Measurements from ENCODE around the gene CELF1.

Gene CELF1

GRCh38 chr11:47483457-47483856, 69.5 kb downstream of the CELF1 start:
- DNase-seq (ENCODE audit: low read depth): no peak

DNA sequence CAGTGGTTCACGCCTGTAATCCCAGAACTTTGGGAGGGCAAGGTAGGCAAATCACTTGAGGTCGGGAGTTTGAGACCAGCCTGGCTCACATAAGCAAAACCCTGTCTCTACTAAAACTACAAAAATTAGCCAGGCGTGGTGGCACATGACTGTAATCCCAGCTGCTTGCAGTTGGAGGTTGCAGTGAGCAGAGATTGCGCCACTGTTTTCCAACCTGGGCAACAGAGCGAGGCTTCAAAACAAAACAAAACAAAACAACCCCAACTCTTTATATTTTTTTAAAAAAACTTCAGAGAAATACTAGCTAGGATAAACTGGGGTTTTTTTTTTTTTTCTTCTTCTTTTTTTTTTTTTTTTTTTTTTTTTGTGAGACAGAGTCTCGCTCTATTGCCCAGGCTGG, 72.2 kb downstream of the CELF1 start:
- no peak for DNase-seq (ENCODE audit: low read depth)

DNA sequence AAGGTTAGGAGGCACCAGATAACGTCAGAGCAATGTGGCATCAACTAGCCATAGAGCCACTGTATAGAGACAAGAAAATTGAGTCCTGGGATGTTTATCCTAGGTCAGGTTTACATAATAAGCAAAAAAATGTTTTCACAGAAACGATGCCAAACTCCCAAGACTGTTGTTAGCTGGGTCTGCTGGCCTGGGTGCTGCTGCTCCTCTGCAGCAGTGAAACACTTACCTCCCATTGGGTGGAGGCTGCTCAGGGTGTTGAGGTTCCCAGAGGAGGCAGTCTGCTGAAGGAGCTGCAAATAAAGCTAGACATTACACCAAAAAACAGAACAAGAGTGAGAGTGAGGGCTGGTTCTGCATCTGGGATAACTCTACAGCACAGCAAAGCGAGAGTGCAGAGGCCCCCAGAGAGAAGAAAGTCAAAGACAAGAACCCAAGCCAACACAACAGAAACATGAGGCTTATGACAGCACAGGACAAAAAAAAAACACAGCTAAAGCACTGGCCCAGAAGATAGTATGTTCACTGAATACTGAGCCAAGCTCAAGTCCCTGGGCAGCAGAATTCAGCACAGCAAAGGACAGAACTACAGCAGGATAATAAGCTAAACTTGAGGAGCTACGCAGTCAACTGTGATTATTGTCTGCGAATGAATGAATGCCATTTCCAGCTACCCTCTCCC, 74.1 kb downstream of the CELF1 start:
- no peak for DNase-seq (ENCODE audit: low read depth)

GRCh38 chr11:47477753-47478152, 75.2 kb downstream of the CELF1 start:
- DNase-seq (ENCODE audit: low read depth): no peak

GRCh38 chr11:47477323-47477722, 75.6 kb downstream of the CELF1 start:
- DNase-seq (ENCODE audit: low read depth): no peak

DNA sequence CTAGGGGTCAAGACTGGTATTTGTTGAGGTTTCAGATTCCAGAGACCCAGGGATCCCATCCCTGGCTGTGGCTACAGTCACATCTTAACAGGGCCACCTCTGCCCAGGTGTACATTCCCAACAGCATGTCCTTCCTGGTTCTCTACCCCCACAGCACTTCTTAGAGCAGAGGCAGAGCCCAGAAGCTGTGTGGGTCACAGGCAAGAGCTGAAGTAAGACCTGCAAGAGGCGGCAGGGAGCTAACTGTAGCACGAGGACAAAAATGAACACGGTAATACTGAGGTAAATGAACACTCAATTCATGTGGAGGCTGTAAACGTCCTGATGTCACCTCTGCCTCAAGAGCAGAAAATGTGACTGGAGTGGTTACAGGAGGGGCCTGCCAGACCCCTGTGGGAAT, 82.3 kb downstream of the CELF1 start:
- no peak for DNase-seq (ENCODE audit: low read depth)

- no peak for DNase-seq (ENCODE audit: low read depth)
Measured at GRCh38 chr11:47469361-47470179, 83.4 kb downstream of the CELF1 start.

DNA sequence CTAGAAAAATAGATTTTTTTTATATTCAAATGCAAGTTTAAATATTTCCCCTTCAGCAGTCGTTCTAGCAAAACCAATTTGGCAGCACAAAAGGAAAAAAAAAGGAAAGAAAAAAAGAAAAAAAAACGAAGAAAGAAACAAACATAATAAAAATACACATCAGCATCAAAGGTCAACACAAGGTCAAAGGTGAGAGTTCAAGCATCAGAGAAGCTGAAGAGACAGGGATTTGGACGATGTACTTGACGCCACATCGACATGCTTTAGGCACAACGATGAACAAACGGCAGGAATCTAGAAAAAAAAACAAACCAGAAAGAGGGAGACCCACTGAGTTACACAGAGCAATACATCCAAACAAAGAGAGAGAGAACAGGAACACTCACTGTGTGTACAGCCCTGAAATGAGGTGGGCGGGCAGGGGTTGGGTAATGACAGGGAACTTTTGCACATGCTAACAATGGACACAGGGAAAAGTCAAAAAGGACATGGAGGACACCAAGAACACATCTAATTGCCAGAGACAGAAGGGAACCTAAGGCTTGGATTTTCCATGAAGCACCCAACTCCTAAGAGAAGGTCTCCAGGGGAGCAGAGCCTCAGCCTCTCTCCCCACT, 84.2 kb downstream of the CELF1 start:
- no peak for DNase-seq (ENCODE audit: low read depth)

DNA sequence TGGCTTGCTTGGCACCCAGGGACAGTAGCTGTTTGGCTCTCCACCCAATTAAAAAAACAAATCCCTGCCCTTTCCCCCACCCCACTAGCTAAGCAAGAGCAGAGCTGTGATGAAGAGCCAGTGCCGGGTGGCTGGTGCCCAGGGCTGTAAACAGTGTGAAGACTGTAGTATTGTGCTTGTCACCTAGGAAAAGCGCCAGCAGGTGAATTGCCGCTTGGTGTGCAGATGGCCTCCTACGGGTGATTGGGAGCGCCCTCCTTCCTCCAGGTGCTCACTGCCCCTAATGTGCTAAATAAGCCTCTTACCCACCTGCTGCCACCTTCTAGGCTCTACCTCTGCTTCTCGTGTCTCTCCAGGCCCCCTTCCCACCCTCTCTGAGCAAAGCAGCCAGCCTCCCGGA, 85.6 kb downstream of the CELF1 start:
- DNase-seq (ENCODE audit: low read depth): no peak

DNA sequence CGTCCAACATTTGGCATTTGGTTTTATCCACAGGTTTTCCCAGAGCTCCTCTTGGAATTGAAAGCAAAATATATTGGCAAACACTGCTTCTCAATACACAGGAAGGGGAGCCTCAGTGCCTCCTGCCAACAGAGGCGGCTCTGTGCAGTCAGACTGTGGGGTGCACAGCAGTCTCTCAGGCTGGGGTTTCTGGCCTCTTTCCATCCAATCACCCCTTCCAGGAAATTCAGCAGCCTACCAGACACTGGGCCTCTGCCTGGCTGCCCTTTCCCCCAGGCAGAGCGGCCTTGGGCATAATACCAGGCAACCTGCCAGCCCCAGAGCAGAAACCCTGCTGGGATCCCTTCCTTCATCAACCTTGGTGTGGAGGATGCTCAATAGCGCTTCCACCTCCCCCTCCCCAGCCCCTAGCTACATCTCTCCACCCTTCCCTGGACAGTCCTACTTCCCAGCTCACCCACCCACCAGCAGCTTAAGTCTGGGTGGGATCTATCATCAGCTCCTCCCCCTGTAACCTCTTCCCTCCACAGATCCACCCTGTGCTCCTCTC, 86.2 kb downstream of the CELF1 start:
- no peak for DNase-seq (ENCODE audit: low read depth)

DNA sequence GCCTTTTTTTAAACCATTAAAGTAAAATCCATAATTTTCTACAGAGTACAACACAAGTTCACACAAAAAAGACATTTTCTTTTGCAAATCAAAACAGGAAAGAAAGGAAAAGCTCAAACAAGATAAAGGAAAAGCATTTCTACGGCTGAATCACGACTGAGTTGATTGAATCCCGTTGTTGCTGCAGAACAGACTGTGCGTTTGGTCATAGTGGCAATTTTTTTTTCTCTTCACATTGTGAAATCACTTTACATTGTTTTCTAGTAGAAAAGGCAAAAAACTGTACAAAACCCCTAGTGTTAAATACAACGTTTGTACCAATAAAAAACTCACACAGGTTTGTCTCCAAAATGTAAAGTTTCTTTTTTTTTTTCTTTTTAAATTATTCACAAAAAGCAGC, 86.7 kb downstream of the CELF1 start:
- no peak for DNase-seq (ENCODE audit: low read depth)

- DNase-seq (ENCODE audit: low read depth): no peak
Measured at GRCh38 chr11:47464483-47464882, 88.4 kb downstream of the CELF1 start.

- no peak for DNase-seq (ENCODE audit: low read depth)
Measured at GRCh38 chr11:47461876-47462275, 91.1 kb downstream of the CELF1 start.

GRCh38 chr11:47460571-47461235, 92.2 kb downstream of the CELF1 start:
- no peak for DNase-seq (ENCODE audit: low read depth)

GRCh38 chr11:47454258-47454671, 98.7 kb downstream of the CELF1 start:
- peak; percentile 66 for DNase-seq (ENCODE audit: low read depth)

- DNase-seq (ENCODE audit: low read depth): no peak
Measured at GRCh38 chr11:47453365-47453764, 99.6 kb downstream of the CELF1 start.

GRCh38 chr11:47451990-47452389, 100.9 kb downstream of the CELF1 start:
- no peak for DNase-seq (ENCODE audit: low read depth)

DNA sequence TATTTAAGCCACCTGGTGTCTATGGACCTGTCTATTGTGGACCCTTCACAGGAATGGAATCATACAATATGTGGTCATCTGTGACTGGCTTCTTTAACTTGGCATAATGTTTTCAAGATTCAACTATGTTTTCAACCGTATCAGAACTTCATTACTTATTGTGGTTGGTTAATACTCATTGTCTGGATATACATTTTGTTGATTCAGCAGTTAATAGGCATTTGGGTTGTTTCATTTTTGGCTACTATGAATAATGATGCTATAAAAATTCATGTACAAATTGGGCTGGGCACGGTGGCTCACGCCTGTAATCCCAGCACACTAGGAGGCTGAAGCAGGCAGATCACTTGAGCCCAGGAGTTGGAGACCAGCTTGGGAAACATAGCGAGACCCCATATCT, 101.5 kb downstream of the CELF1 start:
- DNase-seq (ENCODE audit: low read depth): no peak

DNA sequence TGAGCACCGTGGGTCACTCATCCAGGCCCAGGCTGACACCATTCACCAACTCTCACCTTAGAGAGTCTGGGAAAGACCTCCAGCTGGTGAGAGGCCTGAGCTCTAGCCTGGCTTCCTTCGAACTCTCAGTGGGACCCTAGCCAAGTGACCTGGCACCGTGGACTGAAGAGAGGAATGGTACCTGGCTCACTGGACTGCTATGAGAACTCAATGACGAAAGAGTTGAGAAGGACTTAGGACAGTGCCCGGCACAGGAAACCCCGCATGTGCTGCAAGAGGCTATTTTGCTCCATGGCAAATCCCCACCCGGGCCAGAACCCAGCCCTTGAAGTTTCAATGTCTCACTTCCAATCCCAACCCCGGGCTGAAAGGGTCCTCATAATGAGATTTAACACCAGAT, 103.4 kb downstream of the CELF1 start:
- no peak for DNase-seq (ENCODE audit: low read depth)

DNA sequence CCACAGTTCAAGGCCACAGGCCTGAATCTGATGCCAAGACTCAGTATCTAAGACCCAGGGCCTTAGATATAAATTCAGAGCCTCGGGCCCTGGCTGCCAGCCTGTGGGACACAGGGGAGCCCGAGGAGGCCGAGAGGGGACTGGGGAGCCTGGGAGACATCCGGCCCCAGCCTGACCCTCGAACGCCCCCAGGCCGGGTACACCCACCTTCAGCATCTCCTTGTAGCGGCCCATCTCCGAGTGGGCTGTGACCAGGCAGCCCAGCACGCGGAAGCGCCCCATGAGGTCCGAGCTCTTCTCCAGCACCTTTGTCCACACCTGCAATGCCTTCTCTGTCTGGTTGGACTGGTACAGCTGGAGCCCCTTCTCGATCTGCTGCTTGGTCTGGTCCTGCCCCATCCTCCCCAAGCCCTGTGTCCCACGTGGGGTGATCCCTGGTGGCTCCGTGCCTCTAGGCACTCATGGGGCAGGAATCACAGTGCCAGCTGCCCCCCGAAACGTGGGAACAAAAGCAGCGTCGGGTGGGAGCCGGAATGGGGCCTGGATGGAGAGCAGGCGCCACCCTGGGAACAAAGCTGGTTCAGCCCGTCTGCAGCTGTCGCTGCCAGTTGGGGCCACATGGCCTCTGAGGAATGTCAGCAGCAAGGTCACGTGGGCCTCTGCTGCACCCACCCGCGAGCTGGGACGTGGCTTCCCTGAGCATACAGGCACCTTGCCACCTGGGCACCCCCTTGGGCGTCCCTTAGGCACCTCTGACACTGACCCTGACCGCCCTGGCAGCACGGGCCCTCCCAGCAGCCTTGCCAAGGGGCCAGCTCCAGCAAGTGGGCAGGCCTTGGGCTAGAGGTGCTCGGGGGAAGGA, 104.1 kb downstream of the CELF1 start, which contains the start of gene RAPSN:
Gene RAPSN, minus strand, starts transcription at position 571 of the 862 bp plus-strand sequence. Its CDS starts 172 bp downstream, at position 399.
- DNase-seq (ENCODE audit: low read depth): no peak

DNA sequence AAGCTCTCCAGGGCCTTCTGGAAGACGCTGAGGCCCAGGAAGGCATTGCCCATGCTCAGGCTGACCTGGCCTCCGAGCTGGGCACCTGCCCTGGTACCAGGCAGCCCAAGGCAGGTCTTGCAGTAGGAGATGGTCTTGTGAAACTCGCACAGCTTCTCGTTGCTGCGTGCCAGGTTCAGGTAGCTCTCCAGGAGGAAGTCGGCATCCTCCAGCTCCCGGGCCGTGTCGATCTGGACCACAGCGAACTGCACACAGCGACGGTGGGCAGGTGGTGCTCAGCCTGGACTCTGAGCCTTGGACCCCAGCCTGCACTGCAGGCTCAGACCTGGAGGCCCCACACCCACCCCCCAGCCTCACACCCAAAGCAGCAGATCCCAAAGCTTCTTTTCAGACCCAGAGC, 105.0 kb downstream of the CELF1 start:
- no peak for DNase-seq (ENCODE audit: low read depth)
